GM19099 (cell line): ENCODE data around the gene PSD4.

Experiments used
- POLR2A ChIP-seq: IDR thresholded peaks from 3 replicates; pipeline ENCODE4 v1.6.1; 2011; ENCODE audit warnings: low read depth; ENCODE audit not compliant: insufficient read length; ENCODE audit errors: extremely low read depth

PSD4 gene

GRCh38 chr2:113173542-113174375 lies at the start of gene PSD4:
PSD4 (plus strand) TSS chr2:113173971; CDS start chr2:113182457, 8,486 bp downstream.
- TF ChIP-seq POLR2A: peak; percentile 87

- TF ChIP-seq POLR2A: no peak
These were observed 49.4 kb upstream of the PSD4 start for GRCh38 chr2:113124181-113124961.

DNA sequence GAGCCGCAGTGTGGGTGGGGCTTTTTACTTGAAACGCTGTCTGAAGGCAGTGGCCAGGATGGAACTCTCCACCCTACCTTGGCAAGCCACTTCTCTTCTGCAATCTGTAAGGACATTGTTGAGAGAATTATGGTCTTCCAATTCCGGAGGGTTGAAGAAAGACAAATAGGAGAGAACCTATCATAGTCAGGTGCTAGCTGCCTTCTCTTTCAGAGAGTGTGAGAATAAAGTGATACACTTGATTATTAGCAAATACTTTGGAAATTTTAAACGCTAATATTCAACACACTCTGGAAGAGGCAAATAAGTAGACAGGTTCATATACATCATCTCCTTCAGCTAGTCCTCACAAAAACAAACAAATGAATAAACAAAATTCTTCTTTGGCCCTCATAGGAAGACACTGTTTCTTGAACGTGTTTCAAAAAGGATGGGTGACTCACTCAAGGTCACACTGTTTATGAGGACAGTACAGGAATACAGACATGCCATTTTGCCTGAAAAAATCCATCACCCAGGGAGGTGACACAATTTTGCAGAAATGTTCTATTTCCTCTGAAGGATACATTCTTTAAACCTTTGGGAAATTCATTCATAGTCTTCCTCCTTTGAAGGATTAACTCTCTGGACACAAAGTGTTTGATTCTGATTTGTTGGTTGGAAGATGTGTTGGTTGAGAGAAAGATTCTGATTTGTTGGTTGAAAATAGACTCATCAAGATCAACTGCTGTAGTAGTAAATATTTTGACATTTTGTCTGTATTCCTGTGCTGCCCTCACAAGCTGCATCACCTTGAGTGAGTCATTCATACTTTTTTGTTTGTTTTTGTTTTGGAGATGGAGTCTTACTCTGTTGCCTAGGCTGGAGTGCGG lies 48.6 kb upstream of the PSD4 start:
- TF ChIP-seq POLR2A: no peak

DNA sequence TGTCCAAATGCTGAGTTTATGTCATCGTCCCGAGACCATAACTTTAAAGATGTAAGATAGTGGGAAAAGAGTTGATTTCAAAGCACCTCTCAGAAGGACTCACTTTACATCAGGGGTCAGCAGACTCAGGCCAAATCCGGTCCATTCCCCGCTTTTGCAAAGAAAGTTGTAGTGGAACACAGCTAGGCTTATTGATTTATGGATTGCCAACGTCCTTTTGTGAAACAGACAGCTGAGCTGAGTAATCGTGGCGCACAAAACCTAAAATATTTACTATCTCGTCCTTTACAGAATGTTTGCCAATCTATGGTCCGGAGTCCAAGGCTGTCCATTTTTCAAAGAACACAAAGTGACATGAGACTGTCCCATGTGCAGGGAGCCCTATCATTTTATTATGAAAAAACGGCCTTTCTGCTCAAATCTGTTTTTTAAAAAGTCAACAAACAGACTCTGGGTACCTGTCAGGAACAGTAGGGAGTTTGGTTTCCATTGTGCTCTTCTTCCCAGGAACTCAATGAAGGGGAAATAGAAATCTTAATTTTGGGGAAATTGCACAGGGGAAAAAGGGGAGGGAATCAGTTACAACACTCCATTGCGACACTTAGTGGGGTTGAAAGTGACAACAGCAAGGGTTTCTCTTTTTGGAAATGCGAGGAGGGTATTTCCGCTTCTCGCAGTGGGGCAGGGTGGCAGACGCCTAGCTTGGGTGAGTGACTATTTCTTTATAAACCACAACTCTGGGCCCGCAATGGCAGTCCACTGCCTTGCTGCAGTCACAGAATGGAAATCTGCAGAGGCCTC lies 46.7 kb upstream of the PSD4 start, which contains the start of gene IL1RN:
Gene IL1RN (plus strand): TSS at position 754 of the 801 bp plus-strand sequence. CDS start 27 bp downstream, at position 781.
- TF ChIP-seq POLR2A: no peak

GRCh38 chr2:113127646-113128570 lies 45.9 kb upstream of the PSD4 start:
- TF ChIP-seq POLR2A: no peak

GRCh38 chr2:113129519-113130078 lies 44.2 kb upstream of the PSD4 start:
- TF ChIP-seq POLR2A: no peak

GRCh38 chr2:113131352-113132185 lies 42.2 kb upstream of the PSD4 start:
- no peak for TF ChIP-seq POLR2A

DNA sequence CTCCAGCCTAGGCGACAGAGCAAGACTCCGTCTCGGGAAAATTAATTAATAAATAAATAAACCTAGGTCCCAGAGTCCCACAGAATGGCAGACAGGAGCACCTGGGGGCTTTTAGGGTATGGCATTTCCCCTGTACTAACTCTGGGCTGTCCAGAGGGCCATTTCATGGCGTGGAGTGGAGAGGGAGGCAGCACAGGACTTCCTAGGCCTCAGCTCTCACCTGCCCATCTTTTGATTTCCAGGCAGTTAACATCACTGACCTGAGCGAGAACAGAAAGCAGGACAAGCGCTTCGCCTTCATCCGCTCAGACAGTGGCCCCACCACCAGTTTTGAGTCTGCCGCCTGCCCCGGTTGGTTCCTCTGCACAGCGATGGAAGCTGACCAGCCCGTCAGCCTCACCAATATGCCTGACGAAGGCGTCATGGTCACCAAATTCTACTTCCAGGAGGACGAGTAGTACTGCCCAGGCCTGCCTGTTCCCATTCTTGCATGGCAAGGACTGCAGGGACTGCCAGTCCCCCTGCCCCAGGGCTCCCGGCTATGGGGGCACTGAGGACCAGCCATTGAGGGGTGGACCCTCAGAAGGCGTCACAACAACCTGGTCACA lies 41.3 kb upstream of the PSD4 start:
- TF ChIP-seq POLR2A: no peak

DNA sequence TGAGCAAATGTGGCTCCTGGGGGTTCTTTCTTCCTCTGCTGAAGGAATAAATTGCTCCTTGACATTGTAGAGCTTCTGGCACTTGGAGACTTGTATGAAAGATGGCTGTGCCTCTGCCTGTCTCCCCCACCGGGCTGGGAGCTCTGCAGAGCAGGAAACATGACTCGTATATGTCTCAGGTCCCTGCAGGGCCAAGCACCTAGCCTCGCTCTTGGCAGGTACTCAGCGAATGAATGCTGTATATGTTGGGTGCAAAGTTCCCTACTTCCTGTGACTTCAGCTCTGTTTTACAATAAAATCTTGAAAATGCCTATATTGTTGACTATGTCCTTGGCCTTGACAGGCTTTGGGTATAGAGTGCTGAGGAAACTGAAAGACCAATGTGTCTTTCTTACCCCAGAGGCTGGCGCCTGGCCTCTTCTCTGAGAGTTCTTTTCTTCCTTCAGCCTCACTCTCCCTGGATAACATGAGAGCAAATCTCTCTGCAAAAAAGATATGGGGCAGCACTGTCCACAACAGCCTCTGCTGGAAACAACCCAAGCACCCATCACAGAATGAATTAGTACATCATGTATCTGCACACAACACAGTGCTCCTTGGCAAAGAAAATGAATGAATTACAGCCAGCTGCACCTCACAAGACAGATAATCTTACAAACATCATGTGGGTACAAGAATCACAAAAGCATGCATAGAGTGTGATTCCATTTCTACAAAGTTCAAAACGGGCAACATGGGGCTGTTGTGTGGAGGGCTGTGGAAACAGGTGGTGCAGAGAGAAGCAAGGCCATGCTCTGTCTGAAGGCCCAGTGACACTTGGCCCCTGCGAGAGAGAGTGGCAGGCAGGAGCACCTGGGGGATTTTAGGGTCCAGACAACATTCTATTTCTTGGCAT lies 39.8 kb upstream of the PSD4 start:
- no peak for TF ChIP-seq POLR2A

- no peak for TF ChIP-seq POLR2A
These were observed 39.1 kb upstream of the PSD4 start for GRCh38 chr2:113134717-113135116.

- no peak for TF ChIP-seq POLR2A
These were observed 38.5 kb upstream of the PSD4 start for GRCh38 chr2:113135317-113135716.
